Epithelial cell of esophagus (primary cell): ENCODE measurements around the gene ESYT2.
"Not testable (repeated sequence)": the region's sequence is repeated elsewhere in the genome, so short reads cannot be mapped to it uniquely, and the experiment has no call there.

Experiments used
- DNase-seq: peaks from one replicate; pipeline ENCODE4 v3.0.0; 2010; ENCODE audit warnings: low read depth
- H3K4me3 ChIP-seq: 2 replicates; pipeline ENCODE4 v1.5.1; 2011; ENCODE audit warnings: mild to moderate bottlenecking, low read length, control low read depth
- CTCF ChIP-seq: IDR thresholded peaks from 2 replicates; pipeline ENCODE4 v1.5.1; 2011; ENCODE audit warnings: low read depth, mild to moderate bottlenecking, low read length, control low read depth, inconsistent platforms; ENCODE audit not compliant: insufficient read depth; ENCODE audit errors: missing control alignments

Gene ESYT2

GRCh38 chr7:158849768-158850544 lies 20.6 kb upstream of the ESYT2 start:
- H3K4me3 ChIP-seq: no peak overlapping the region
- peak; percentile 33 for DNase-seq
- TF ChIP-seq CTCF: no peak

- DNase-seq: no peak
- H3K4me3 ChIP-seq: no peak overlapping the region
- TF ChIP-seq CTCF: no peak
Measured at GRCh38 chr7:158849442-158849767, 20.1 kb upstream of the ESYT2 start.

- H3K4me3 ChIP-seq: no peak overlapping the region
- no peak for DNase-seq
- TF ChIP-seq CTCF: no peak
Measured at GRCh38 chr7:158847451-158847866, 18.1 kb upstream of the ESYT2 start.

GRCh38 chr7:158846304-158846703 lies 17.0 kb upstream of the ESYT2 start:
- H3K4me3 ChIP-seq: no peak overlapping the region
- TF ChIP-seq CTCF: no peak
- DNase-seq: no peak

GRCh38 chr7:158843771-158844170 lies 14.5 kb upstream of the ESYT2 start:
- no peak overlapping the region for H3K4me3 ChIP-seq
- DNase-seq: no peak
- no peak for TF ChIP-seq CTCF

- DNase-seq: no peak
- TF ChIP-seq CTCF: no peak
- H3K4me3 ChIP-seq: no peak overlapping the region
Measured at GRCh38 chr7:158842486-158842885, 13.2 kb upstream of the ESYT2 start.

GRCh38 chr7:158840604-158841003 lies 11.3 kb upstream of the ESYT2 start:
- DNase-seq: no peak
- no peak overlapping the region for H3K4me3 ChIP-seq
- no peak for TF ChIP-seq CTCF

GRCh38 chr7:158839177-158839576 lies 9.9 kb upstream of the ESYT2 start:
- not testable (repeated sequence) for H3K4me3 ChIP-seq, DNase-seq
